ENCODE results near the gene PPP1R1C. TPM values are rescaled to one million over a fixed set of nuclear protein-coding genes. Genes with fewer than 3 reads are reported as not detected.
A peak's percentile ranks its signal among the peaks of the same experiment; 100 is the strongest.

The PPP1R1C gene
- total RNA-seq, 1 donor from 2014 or later: 0.50 TPM

DNA sequence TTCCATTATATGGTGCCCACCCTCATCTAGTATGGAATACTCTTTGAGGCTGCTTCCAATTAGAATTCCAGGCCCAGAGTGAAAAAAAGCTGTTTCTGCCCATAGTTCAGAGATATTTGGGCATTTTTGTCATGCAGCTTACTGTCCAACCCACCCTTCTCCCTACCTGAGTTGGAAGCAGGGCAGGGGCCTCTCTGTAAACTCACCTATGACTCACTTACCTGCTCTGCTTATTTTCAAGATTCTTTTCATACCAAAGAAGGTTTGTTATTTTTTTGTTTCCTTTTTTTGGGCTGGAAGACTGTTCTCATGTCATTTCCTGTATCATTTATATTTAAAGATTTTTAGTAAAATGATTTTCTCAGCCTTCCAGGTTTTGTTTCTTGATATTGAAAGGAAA is 38.4 kb upstream of the PPP1R1C start:
- Histone ChIP-seq H3K36me3 (ENCODE audit: insufficient read depth, low read length) (no peaks in the 10 kb centered on the region), H3K4me3 (ENCODE audit: insufficient read depth, low read depth, low read length) (no peak overlapping the region), H3K4me2 (ENCODE audit: low read length) (no peak overlapping the region), H2AFZ (ENCODE audit: low read depth, low read length) (no peak overlapping the region), H4K20me1 (ENCODE audit: insufficient read depth, low read length) (no peaks in the 10 kb centered on the region), H3K27me3 (ENCODE audit: insufficient read depth, low read length) (no peaks in the 10 kb centered on the region), H3K4me1 (ENCODE audit: insufficient read depth, low read length) (peaks cover 11% of the 10 kb centered on the region), H3K27ac (ENCODE audit: low read depth, low read length) (no peak overlapping the region), H3K9ac (ENCODE audit: low read length) (no peak overlapping the region), H3K9me3 (ENCODE audit: insufficient read depth, low read depth, low read length) (no peaks in the 10 kb centered on the region), H3K79me2 (ENCODE audit: insufficient read depth, low read length) (no peaks in the 10 kb centered on the region)
- H3K27me3 Mint-ChIP-seq (ENCODE audit: low read depth, unreplicated experiment): no peaks in the 10 kb centered on the region
- no peak for FAIRE-seq
- DNase-seq (ENCODE audit: low read depth): no peak
- peaks cover 11% of the 10 kb centered on the region for H3K4me1 Mint-ChIP-seq (ENCODE audit: low read depth, unreplicated experiment)
- H3K4me3 Mint-ChIP-seq (ENCODE audit: unreplicated experiment): no peak overlapping the region
- H3K36me3 Mint-ChIP-seq (ENCODE audit: low read depth, unreplicated experiment): no peaks in the 10 kb centered on the region
- TF ChIP-seq, protein P1, sequence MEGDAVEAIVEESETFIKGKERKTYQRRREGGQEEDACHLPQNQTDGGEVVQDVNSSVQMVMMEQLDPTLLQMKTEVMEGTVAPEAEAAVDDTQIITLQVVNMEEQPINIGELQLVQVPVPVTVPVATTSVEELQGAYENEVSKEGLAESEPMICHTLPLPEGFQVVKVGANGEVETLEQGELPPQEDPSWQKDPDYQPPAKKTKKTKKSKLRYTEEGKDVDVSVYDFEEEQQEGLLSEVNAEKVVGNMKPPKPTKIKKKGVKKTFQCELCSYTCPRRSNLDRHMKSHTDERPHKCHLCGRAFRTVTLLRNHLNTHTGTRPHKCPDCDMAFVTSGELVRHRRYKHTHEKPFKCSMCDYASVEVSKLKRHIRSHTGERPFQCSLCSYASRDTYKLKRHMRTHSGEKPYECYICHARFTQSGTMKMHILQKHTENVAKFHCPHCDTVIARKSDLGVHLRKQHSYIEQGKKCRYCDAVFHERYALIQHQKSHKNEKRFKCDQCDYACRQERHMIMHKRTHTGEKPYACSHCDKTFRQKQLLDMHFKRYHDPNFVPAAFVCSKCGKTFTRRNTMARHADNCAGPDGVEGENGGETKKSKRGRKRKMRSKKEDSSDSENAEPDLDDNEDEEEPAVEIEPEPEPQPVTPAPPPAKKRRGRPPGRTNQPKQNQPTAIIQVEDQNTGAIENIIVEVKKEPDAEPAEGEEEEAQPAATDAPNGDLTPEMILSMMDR (IDR thresholded peaks at IDR 0.05; ENCODE audit: insufficient read depth, low read depth, low read length): no peak
- TF ChIP-seq EZH2 (IDR thresholded peaks at IDR 0.05; ENCODE audit: insufficient read depth, low read length): no peak
- H3K9me3 Mint-ChIP-seq (ENCODE audit: unreplicated experiment): no peaks in the 10 kb centered on the region
- no peak overlapping the region for H3K27ac Mint-ChIP-seq (ENCODE audit: unreplicated experiment)

DNA sequence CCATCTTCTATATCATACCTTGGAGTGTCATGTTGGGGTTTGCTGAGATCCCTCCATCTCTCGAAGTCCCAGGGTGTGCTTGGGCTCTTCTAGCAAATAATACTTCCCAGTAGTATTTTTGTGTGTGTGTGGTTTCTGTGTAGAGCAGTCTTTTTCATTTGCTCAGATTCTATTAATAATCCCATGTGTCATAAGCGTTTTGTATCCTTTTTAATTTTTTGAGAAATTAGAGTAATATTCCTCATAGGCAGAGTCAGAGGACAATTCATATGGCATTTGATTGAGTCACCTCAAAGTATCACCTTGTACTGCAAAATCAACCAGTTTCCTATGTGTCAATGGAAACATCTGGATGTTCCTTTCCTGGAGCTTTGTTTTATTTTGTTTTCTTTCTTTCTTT is 37.4 kb upstream of the PPP1R1C start:
- H3K4me1 ChIP-seq (ENCODE audit: insufficient read depth, low read length): peaks cover 11% of the 10 kb centered on the region
- Mint-ChIP-seq H3K27me3 (ENCODE audit: low read depth, unreplicated experiment) (no peaks in the 10 kb centered on the region), H3K4me1 (ENCODE audit: low read depth, unreplicated experiment) (peaks cover 11% of the 10 kb centered on the region), H3K27ac (ENCODE audit: unreplicated experiment) (peak overlapping the region; percentile 29), H3K36me3 (ENCODE audit: low read depth, unreplicated experiment) (no peaks in the 10 kb centered on the region), H3K4me3 (ENCODE audit: unreplicated experiment) (no peak overlapping the region), H3K9me3 (ENCODE audit: unreplicated experiment) (no peaks in the 10 kb centered on the region)
- H3K9me3 ChIP-seq (ENCODE audit: insufficient read depth, low read depth, low read length): no peaks in the 10 kb centered on the region
- DNase-seq (ENCODE audit: low read depth) (no peak), FAIRE-seq (no peak)
- H3K27ac ChIP-seq (ENCODE audit: low read depth, low read length): peak overlapping the region; percentile 28
- no peak overlapping the region for H3K4me3 ChIP-seq (ENCODE audit: insufficient read depth, low read depth, low read length)
- TF ChIP-seq, protein P1 (IDR thresholded peaks at IDR 0.05; ENCODE audit: insufficient read depth, low read depth, low read length): no peak
- TF ChIP-seq EZH2 (IDR thresholded peaks at IDR 0.05; ENCODE audit: insufficient read depth, low read length): no peak
- peak overlapping the region; percentile 10 for H3K4me2 ChIP-seq (ENCODE audit: low read length)
- H3K27me3 ChIP-seq (ENCODE audit: insufficient read depth, low read length): no peaks in the 10 kb centered on the region
- H3K36me3 ChIP-seq (ENCODE audit: insufficient read depth, low read length): no peaks in the 10 kb centered on the region
- H2AFZ ChIP-seq (ENCODE audit: low read depth, low read length): no peak overlapping the region
- no peak overlapping the region for H3K9ac ChIP-seq (ENCODE audit: low read length)
- H4K20me1 ChIP-seq (ENCODE audit: insufficient read depth, low read length): no peaks in the 10 kb centered on the region
- no peaks in the 10 kb centered on the region for H3K79me2 ChIP-seq (ENCODE audit: insufficient read depth, low read length)

DNA sequence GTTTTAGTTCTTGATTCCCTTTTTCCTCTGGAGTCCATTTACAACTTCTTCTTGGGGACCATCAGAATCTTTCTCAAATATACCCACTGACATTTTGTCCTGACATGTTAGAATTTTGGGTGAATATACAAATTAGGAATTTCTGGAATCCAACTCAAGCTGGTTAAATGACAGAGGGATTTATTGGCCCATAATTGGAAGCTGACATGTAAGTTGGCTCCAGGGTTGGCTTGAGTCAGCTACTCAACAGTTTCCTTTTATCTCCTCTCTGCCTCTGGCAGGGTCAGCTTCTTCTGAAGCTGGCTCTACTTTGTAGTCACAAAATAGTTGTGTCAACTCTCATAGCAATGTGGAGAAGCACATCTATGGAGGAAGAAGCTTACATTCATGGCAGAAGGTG is 36.6 kb upstream of the PPP1R1C start:
- peak; percentile 55 for FAIRE-seq
- Histone ChIP-seq H3K79me2 (ENCODE audit: insufficient read depth, low read length) (no peaks in the 10 kb centered on the region), H3K9me3 (ENCODE audit: insufficient read depth, low read depth, low read length) (no peaks in the 10 kb centered on the region), H3K36me3 (ENCODE audit: insufficient read depth, low read length) (no peaks in the 10 kb centered on the region), H3K27ac (ENCODE audit: low read depth, low read length) (no peak overlapping the region), H4K20me1 (ENCODE audit: insufficient read depth, low read length) (no peaks in the 10 kb centered on the region), H3K4me3 (ENCODE audit: insufficient read depth, low read depth, low read length) (no peak overlapping the region), H3K9ac (ENCODE audit: low read length) (no peak overlapping the region), H3K4me1 (ENCODE audit: insufficient read depth, low read length) (peaks cover 15% of the 10 kb centered on the region), H2AFZ (ENCODE audit: low read depth, low read length) (no peak overlapping the region), H3K27me3 (ENCODE audit: insufficient read depth, low read length) (no peaks in the 10 kb centered on the region), H3K4me2 (ENCODE audit: low read length) (no peak overlapping the region)
- Mint-ChIP-seq H3K27me3 (ENCODE audit: low read depth, unreplicated experiment) (no peaks in the 10 kb centered on the region), H3K27ac (ENCODE audit: unreplicated experiment) (no peak overlapping the region), H3K4me1 (ENCODE audit: low read depth, unreplicated experiment) (peaks cover 11% of the 10 kb centered on the region), H3K9me3 (ENCODE audit: unreplicated experiment) (no peaks in the 10 kb centered on the region), H3K4me3 (ENCODE audit: unreplicated experiment) (no peak overlapping the region), H3K36me3 (ENCODE audit: low read depth, unreplicated experiment) (no peaks in the 10 kb centered on the region)
- TF ChIP-seq EZH2 (IDR thresholded peaks at IDR 0.05; ENCODE audit: insufficient read depth, low read length): no peak
- TF ChIP-seq, protein P1 (IDR thresholded peaks at IDR 0.05; ENCODE audit: insufficient read depth, low read depth, low read length): no peak
- peak; percentile 60 for DNase-seq (ENCODE audit: low read depth)
